Activated T-cell treated with anti-CD3 and anti-CD28 coated beads for 1 hour (primary cell): ENCODE data around the gene IPMK.
A peak's percentile ranks its signal among the peaks of the same experiment; 100 is the strongest.
"Not testable (repeated sequence)": the region's sequence is repeated elsewhere in the genome, so short reads cannot be mapped to it uniquely, and the experiment has no call there.

Experiments
- DNase-seq: peaks from one replicate; pipeline ENCODE4 v3.0.0-alpha.2; 2020; ENCODE audit warnings: low read depth

IPMK gene

GRCh38 chr10:58266826-58267712 is 625 bp downstream of the IPMK start:
- peak; percentile 7 for DNase-seq

- DNase-seq, result no peak
Observed at GRCh38 chr10:58266003-58266825, 1.5 kb downstream of the IPMK start.

- DNase-seq, result no peak
Observed at GRCh38 chr10:58265249-58265648, 2.4 kb downstream of the IPMK start.

- no peak for DNase-seq
Observed at GRCh38 chr10:58264780-58265179, 2.9 kb downstream of the IPMK start.

- no peak for DNase-seq
Observed at GRCh38 chr10:58262766-58263165, 4.9 kb downstream of the IPMK start.

GRCh38 chr10:58260334-58260733 is 7.4 kb downstream of the IPMK start:
- no peak for DNase-seq

GRCh38 chr10:58258977-58259692 is 8.6 kb downstream of the IPMK start:
- no peak for DNase-seq

- not testable (repeated sequence) for DNase-seq
Observed at GRCh38 chr10:58256013-58256780, 11.5 kb downstream of the IPMK start.

GRCh38 chr10:58254644-58255043 is 13.1 kb downstream of the IPMK start:
- no peak for DNase-seq

GRCh38 chr10:58253184-58253583 is 14.5 kb downstream of the IPMK start:
- DNase-seq, result no peak

- not testable (repeated sequence) for DNase-seq
Observed at GRCh38 chr10:58244666-58245065, 23.0 kb downstream of the IPMK start.

- DNase-seq, result not testable (repeated sequence)
Observed at GRCh38 chr10:58244242-58244641, 23.5 kb downstream of the IPMK start.

- DNase-seq, result not testable (repeated sequence)
Observed at GRCh38 chr10:58243801-58244200, 23.9 kb downstream of the IPMK start.

GRCh38 chr10:58243269-58243668 is 24.4 kb downstream of the IPMK start:
- DNase-seq, result no peak

- DNase-seq, result no peak
Observed at GRCh38 chr10:58241346-58241745, 26.3 kb downstream of the IPMK start.

GRCh38 chr10:58240531-58240930 is 27.2 kb downstream of the IPMK start:
- DNase-seq, result no peak

- DNase-seq, result no peak
Observed at GRCh38 chr10:58239561-58240169, 28.0 kb downstream of the IPMK start.

- DNase-seq, result no peak
Observed at GRCh38 chr10:58237014-58237834, 30.5 kb downstream of the IPMK start.

GRCh38 chr10:58229856-58230255 is 37.8 kb downstream of the IPMK start:
- DNase-seq, result not testable (repeated sequence)

GRCh38 chr10:58225654-58226053 is 42.0 kb downstream of the IPMK start:
- DNase-seq, result no peak
